ENCODE results near the gene TAS1R1.
"Not testable (repeated sequence)": the region's sequence is repeated elsewhere in the genome, so short reads cannot be mapped to it uniquely, and the experiment has no call there.

The TAS1R1 gene

GRCh38 chr1:6521536-6521935 lies 33.6 kb upstream of the TAS1R1 start:
- no peak for DNase-seq (ENCODE audit: low spot score)

GRCh38 chr1:6523566-6523965 lies 31.5 kb upstream of the TAS1R1 start:
- no peak for DNase-seq (ENCODE audit: low spot score)

GRCh38 chr1:6526316-6526715 lies 28.8 kb upstream of the TAS1R1 start:
- DNase-seq (ENCODE audit: low spot score): no peak

- DNase-seq (ENCODE audit: low spot score): no peak
These were observed 26.6 kb upstream of the TAS1R1 start for GRCh38 chr1:6528492-6528891.

DNA sequence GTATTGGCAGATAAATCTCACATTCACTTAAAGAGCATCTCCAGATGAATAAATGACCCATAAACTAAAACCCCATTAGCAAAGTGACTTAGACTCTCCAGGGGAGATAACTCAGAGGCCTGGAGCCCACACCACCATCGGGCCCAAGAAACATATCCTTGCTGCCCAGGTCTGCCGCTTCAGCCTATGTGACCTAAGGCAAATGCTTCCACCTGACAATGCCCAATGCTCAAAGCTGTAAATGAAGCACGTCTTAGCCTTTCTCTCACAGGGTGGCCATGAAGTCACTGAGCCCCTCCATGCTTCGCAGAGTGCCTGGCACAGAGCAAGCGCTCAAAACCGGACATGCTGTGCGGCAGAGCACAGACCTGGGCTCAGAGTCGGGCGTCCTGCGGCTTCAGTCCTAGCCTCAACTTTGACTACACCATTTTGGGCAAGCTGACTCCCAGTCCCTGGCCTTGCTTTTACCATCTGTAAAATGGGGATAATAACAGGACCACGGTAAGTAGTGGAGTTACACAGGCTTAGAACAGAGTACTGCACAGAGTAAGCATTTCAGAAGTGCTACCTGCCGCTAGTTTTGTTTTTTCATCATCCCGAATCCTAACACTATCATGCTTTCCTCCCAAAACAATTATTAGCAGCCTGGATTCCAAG lies 24.5 kb upstream of the TAS1R1 start:
- DNase-seq (ENCODE audit: low spot score): no peak

DNA sequence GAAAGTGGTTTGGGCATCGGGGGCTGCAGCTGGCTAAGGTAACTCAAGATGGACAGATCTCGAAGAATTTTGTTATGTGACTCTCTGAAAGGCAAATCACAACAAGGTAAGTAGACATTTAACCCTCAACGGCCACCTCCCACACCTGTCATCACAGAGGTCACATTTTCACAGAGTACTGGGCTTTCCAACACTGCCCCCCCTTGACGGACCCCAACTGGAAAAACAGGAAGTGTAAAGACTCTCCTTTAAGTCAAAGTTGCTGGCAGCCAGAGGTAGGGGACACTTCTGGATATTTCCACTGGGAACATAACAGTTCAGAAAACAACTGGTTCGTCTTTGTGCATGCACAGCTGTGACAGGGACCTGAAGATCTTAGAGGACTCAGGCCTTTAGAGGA lies 23.1 kb upstream of the TAS1R1 start:
- no peak for DNase-seq (ENCODE audit: low spot score)

DNA sequence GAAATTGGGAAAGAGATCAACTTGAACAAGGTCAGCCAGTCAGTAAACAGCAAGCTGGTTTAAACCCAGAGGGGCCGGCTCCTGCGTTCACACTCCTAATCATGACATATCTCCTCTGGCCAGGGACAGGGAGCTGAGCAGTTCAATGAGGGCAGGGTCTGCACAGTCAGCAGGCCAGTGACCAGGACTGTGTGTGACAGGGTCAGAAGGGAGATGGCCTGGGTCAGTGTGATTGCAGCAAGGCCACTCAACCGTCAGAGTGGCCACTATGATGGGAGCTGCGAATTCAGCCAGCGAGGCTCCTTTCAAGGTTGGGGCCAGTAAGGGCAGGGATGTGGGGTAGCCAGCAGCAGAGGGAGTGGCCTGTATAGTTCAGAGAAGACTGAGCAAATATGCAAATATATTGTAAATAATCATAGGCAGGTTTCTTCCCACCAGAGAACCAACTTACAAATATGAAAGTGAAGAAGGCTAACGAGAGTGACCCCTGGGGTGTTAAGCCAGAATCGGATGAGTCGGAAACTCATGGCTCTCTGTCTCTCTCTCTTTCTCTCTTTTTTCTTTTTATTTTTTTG lies 20.8 kb upstream of the TAS1R1 start:
- DNase-seq (ENCODE audit: low spot score): no peak

DNA sequence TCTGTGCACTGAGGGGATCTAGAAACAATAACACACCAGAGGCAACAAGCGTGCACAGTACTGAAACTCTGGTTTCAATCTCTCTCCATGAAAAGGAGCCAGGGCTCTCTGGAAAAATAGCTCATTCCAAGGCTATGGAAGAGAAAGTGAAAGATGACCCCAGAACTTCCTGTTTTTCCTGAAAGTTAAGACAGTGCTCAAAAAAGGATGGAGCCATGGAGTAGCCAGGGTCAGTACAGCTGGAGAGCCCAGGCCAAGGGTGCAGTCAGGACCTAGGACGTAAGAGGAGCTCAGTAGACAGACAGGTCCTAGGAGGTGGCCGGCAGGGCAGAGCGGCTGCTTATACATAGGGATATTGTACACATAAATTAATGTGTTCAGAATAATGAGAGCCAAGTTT lies 19.9 kb upstream of the TAS1R1 start:
- no peak for DNase-seq (ENCODE audit: low spot score)

DNA sequence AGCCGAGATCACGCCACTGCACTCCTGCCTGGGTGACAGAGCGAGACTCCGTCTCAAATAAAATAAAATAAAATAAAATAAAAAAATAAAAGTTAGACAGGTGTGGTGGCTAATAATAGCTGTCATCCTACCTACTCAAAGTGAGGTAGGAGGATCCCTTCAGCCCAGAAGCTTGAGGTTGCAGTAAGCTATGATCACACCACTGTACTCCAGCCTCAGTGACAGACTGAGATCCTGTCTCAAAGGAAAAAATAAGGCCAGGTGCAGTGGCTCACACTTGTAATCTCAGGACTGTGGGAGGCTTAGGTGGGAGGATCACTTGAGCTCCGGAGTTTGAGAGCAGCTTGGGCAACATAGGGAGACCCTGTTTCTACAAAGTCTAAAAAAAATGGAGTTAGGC lies 18.8 kb upstream of the TAS1R1 start:
- DNase-seq (ENCODE audit: low spot score): no peak

GRCh38 chr1:6538956-6539355 lies 16.2 kb upstream of the TAS1R1 start:
- no peak for DNase-seq (ENCODE audit: low spot score)

- DNase-seq (ENCODE audit: low spot score): peak; percentile 36
These were observed 10.3 kb upstream of the TAS1R1 start for GRCh38 chr1:6544831-6545230.

DNA sequence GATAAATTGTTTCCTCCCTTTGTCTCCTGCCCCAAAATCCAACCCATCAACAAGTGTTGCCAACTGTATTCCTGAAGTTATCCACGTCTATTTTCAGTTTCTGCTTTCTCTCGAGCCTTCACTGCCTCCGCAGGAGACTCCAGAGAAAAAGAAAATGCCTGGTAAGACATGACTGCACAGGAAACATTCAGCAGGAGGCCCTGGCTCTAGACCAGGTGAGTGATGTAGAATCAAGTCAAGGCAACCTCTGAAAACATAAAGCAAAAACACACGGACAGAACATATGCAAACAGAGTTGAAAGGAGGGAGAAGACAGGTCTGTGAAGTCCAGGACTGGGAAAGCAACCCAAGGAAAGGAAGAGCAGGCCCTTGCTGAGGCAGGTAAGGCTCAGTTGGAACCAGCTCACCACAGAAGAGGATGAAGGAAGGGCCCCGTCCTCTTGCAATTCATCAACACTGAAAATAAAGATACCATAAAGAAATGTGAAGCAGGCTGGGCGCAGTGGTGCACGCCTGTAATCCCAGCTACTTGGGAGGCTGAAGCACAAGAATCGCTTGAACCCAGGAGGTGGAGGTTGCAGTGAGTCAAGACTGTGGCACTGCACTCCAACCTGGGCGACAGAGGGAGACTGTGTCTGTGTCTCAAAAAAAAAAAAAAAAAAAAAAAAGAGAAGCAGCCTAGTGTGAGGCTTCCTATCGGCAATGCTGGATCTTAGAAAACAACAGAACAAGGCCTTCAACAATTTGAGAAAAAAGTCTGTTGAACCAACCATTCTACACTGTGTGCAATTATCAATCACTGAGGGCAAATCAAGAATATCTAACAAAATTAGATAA lies 9.6 kb upstream of the TAS1R1 start:
- DNase-seq (ENCODE audit: low spot score): no peak

GRCh38 chr1:6546326-6546725 lies 8.8 kb upstream of the TAS1R1 start:
- DNase-seq (ENCODE audit: low spot score): no peak

- no peak for DNase-seq (ENCODE audit: low spot score)
These were observed 7.8 kb upstream of the TAS1R1 start for GRCh38 chr1:6547301-6547700.

GRCh38 chr1:6554031-6554906 lies 838 bp upstream of the TAS1R1 start, which contains the start of gene NOL9:
Gene NOL9 (minus strand): TSS chr1:6554513. CDS start chr1:6554502, 11 bp downstream.
- DNase-seq (ENCODE audit: low spot score): peak; percentile 96

GRCh38 chr1:6557597-6557996 lies 2.5 kb downstream of the TAS1R1 start:
- no peak for DNase-seq (ENCODE audit: low spot score)

- not testable (repeated sequence) for DNase-seq (ENCODE audit: low spot score)
These were observed 4.1 kb downstream of the TAS1R1 start for GRCh38 chr1:6559161-6559560.

DNA sequence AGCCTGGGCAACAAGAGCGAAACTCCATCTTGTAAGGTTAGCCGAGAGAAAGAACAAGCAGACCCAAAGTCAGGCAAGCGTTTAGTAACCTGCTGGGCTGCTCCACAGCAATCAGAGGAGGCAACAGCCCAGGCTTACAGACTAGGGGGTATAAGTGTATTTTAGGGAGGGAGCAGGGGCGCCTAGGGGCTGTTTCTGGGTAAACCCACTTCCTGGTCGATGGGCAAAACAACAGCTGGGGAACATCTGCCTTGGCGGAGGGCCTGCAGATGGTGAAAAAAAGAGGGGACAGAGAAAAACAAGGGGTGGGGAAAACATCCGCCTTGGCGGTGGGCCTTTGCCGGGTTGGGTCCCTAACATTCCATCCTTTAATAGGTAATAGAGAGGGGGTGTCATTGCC lies 5.2 kb downstream of the TAS1R1 start:
- DNase-seq (ENCODE audit: low spot score): no peak

- DNase-seq (ENCODE audit: low spot score): no peak
These were observed 13.9 kb downstream of the TAS1R1 start for GRCh38 chr1:6569033-6569432.

DNA sequence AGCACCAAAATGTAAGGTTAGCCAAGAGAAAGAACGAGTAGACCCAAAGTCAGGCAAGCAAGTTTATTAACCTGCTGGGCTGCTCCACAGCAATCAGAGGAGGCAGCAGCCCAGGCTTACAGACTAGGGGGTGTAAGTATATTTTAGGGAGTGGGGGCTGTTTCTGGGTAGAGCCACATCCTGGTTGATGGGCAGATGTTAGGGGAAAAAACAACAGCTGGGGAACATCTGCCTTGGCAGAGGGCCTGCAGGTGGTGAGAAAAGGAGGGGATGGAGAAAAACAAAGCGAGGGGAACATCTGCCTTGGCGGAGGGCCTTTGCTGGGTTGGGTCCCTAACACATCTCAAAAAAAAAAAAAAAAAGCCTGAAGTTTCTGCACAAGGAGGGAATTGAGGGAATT lies 15.0 kb downstream of the TAS1R1 start:
- DNase-seq (ENCODE audit: low spot score): no peak

- no peak for DNase-seq (ENCODE audit: low spot score)
These were observed 15.9 kb downstream of the TAS1R1 start for GRCh38 chr1:6570987-6571386.

All from CD4-positive, alpha-beta T cell treated with Interleukin-15 for 4 hours (primary cell).